GM23248 (cell line): ENCODE results near the gene GALM. TPM values are rescaled to one million over a fixed set of nuclear protein-coding genes. Genes with fewer than 3 reads are reported as not detected.

Experiments used
- DNase-seq: peaks from one replicate; pipeline ENCODE4 v3.0.0-alpha.2; 2015
- H2AFZ ChIP-seq: fragments of 200-600 bp; sonication (generic); 2 replicates; pipeline ENCODE4 v1.6.1; 2016; ENCODE audit warnings: antibody characterized with exemption
- H3F3A ChIP-seq: fragments of 200-600 bp; sonication (generic); 2 replicates; pipeline ENCODE4 v1.6.1; 2016; ENCODE audit warnings: mild to moderate bottlenecking, antibody characterized with exemption, mixed run types; ENCODE audit not compliant: insufficient read depth
- H3K27ac ChIP-seq: fragments of 200-600 bp; sonication (generic); 2 replicates; pipeline ENCODE4 v1.5.1; 2016; ENCODE audit warnings: mild to moderate bottlenecking
- H3K27me3 ChIP-seq: fragments of 200-600 bp; sonication (generic); replicated peaks from 2 replicates; pipeline ENCODE4 v1.6.1; 2016; ENCODE audit warnings: mild to moderate bottlenecking; ENCODE audit not compliant: insufficient read depth
- H3K36me3 ChIP-seq: fragments of 200-600 bp; sonication (generic); 2 replicates; pipeline ENCODE4 v1.6.1; 2016; ENCODE audit warnings: low read depth, mild to moderate bottlenecking
- H3K4me1 ChIP-seq: fragments of 200-600 bp; sonication (generic); 2 replicates; pipeline ENCODE4 v1.6.1; 2016; ENCODE audit warnings: mild to moderate bottlenecking; ENCODE audit not compliant: insufficient read depth
- H3K4me2 ChIP-seq: fragments of 200-600 bp; sonication (generic); one replicate; pipeline ENCODE4 v1.6.1; 2016; ENCODE audit warnings: mild to moderate bottlenecking; ENCODE audit not compliant: unreplicated experiment
- H3K4me3 ChIP-seq: fragments of 200-600 bp; sonication (generic); 2 replicates; pipeline ENCODE4 v1.5.1; 2016; ENCODE audit warnings: mild to moderate bottlenecking
- H3K79me2 ChIP-seq: fragments of 200-600 bp; sonication (generic); 2 replicates; pipeline ENCODE4 v1.6.1; 2016; ENCODE audit warnings: mild to moderate bottlenecking; ENCODE audit not compliant: insufficient read depth
- H3K9ac ChIP-seq: fragments of 200-600 bp; sonication (generic); 2 replicates; pipeline ENCODE4 v1.6.1; 2016; ENCODE audit warnings: mild to moderate bottlenecking
- H3K9me2 ChIP-seq: fragments of 200-600 bp; sonication (generic); 2 replicates; pipeline ENCODE4 v1.6.1; 2016; ENCODE audit warnings: mixed run types, mild to moderate bottlenecking, moderate library complexity; ENCODE audit not compliant: insufficient read depth
- H3K9me3 ChIP-seq: fragments of 200-600 bp; sonication (generic); one replicate; pipeline ENCODE4 v1.6.1; 2017; ENCODE audit warnings: low read depth
- H4K20me1 ChIP-seq: fragments of 200-600 bp; sonication (generic); 2 replicates; pipeline ENCODE4 v1.6.0; 2016; ENCODE audit not compliant: insufficient read depth
- EZH2 ChIP-seq: fragments of 200-600 bp; sonication (generic); IDR thresholded peaks from 2 replicates; pipeline ENCODE4 v1.6.1; 2018; ENCODE audit warnings: antibody characterized with exemption, mild to moderate bottlenecking; ENCODE audit not compliant: insufficient read depth, poor library complexity, severe bottlenecking
- EZH2phosphoT487 ChIP-seq: fragments of 200-600 bp; sonication (generic); IDR thresholded peaks from 2 replicates; pipeline ENCODE4 v1.6.1; 2018; ENCODE audit warnings: antibody characterized with exemption, moderate library complexity, mild to moderate bottlenecking, low read depth; ENCODE audit not compliant: insufficient read depth
- WGBS, 2 experiments: methylation state at CpG; one replicate each; pipeline ENCODE4 v1.1.6; 2015 to 2017; ENCODE audit warnings: low lambda C conversion rate in 2 of 2, low coverage in 1 of 2; ENCODE audit errors: missing lambda C conversion rate in 2 of 2; 5-methylcytosine and 5-hydroxymethylcytosine counted together
- in situ Hi-C: fragments of 300-500 bp; cut with MboI; formaldehyde crosslinking; loops from 2 replicates; pipeline ENCODE4 v1.15.0; 2020
- polyA plus RNA-seq: library from polyadenylated mRNA; unstranded; fragments of >200 nt; fragmentation: Nextera tagmentation; extraction: Ambion mirVana; gene quantifications from 2 replicates; pipeline ENCODE4 v1.2.1, GENCODE V29; 2016
- total RNA-seq: library from RNA; depleted of rRNA; stranded (reverse); fragments of >200 nt; shearing (Covaris generic); gene quantifications from 2 replicates; pipeline ENCODE4 v1.2.3, GENCODE V29; 2014

Gene GALM
- total and polyA plus RNA-seq, 2 experiments from 2014 or later: 7.6 to 10.8 TPM

DNA sequence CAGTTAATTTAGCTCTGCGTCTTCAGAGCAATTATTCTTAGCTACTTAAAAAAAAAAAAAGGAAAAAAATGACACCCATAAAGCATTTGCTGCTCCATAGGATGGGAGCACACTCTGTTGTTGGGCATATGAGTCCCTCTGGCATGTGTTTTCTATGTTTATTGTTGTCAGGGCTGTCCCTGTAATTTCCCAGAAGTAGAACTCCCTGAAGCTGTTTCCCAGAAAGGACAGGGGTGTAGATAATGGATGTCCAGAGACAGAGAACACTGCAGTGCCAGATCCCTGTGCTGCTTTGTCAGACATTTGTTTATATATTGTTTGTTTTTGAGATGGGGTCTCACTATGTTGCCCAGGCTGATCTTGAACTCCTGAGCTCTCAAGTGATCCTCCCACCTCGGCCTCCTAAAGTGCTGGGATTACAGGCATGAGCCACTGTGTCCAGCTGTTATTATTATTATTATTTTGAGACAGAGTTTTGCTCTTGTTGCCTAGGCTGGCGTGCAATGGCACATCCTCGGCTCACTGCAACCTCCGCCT lies 32.6 kb downstream of the GALM start:
- no peaks in the 10 kb centered on the region for H3K79me2 ChIP-seq
- no peaks in the 10 kb centered on the region for H4K20me1 ChIP-seq
- H3K27ac ChIP-seq: no peak overlapping the region
- TF ChIP-seq EZH2: no peak
- no peak for TF ChIP-seq EZH2phosphoT487
- no peak overlapping the region for H2AFZ ChIP-seq
- in situ Hi-C loops: no loop called here
- H3K9me2 ChIP-seq: no peaks in the 10 kb centered on the region
- H3K4me1 ChIP-seq: peaks cover 23% of the 10 kb centered on the region
- peaks cover 5% of the 10 kb centered on the region; the same call in 1 of the 2 replicates for H3F3A ChIP-seq
- no peaks in the 10 kb centered on the region for H3K36me3 ChIP-seq
- no peaks in the 10 kb centered on the region for H3K27me3 ChIP-seq
- 98 to 99% methylated on average over 5 of the region's 5 CpGs for WGBS, 2 experiments
- DNase-seq: no peak
- no peak overlapping the region for H3K9ac ChIP-seq
- no peak overlapping the region for H3K4me3 ChIP-seq
- no peaks in the 10 kb centered on the region for H3K9me3 ChIP-seq
- no peak overlapping the region for H3K4me2 ChIP-seq

DNA sequence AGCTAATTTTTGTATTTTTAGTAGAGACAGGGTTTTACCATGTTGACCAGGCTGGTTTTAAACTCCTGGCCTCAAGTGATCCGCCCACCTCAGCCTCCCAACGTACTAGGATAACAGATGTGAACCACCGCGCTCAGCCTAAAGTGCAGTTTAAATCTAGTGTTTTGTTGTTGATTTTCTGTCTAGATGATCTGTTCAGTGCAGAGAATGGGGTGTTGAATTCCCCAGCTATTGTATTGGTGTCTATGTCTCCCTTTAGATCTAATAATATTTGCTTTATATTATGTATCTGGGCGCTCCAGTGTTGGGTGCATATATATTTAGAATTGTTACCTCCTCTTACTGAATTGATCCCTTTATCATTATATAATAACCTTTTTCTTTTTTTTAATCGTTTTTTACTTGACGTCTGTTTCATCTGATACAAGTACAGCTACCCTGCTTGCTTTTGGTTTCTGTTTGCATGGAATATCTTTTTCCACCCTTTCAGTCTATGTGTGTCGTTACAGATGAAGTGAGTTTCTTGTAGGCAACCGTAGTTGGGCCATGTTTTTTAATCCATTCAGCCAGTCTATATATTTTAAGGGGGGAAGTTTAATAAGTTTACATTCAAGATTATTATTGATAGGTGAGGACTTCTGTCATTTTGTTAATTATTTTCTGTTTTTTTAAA lies 34.3 kb downstream of the GALM start:
- WGBS, 2 experiments: 89 to 92% methylated on average over 9 of the region's 9 CpGs
- Histone ChIP-seq H3K4me3 (no peak overlapping the region), H3K9ac (no peak overlapping the region), H3K9me3 (no peaks in the 10 kb centered on the region), H3K4me1 (peaks cover 24% of the 10 kb centered on the region), H3K79me2 (no peaks in the 10 kb centered on the region), H3K36me3 (no peaks in the 10 kb centered on the region), H2AFZ (no peak overlapping the region), H3K4me2 (no peak overlapping the region), H3K27ac (no peak overlapping the region), H3K9me2 (no peaks in the 10 kb centered on the region), H4K20me1 (no peaks in the 10 kb centered on the region), H3K27me3 (no peaks in the 10 kb centered on the region), H3F3A (peaks cover 7% of the 10 kb centered on the region; the same call in 1 of the 2 replicates)
- in situ Hi-C loops: no loop called here
- TF ChIP-seq EZH2 (no peak), EZH2phosphoT487 (no peak)
- no peak for DNase-seq

DNA sequence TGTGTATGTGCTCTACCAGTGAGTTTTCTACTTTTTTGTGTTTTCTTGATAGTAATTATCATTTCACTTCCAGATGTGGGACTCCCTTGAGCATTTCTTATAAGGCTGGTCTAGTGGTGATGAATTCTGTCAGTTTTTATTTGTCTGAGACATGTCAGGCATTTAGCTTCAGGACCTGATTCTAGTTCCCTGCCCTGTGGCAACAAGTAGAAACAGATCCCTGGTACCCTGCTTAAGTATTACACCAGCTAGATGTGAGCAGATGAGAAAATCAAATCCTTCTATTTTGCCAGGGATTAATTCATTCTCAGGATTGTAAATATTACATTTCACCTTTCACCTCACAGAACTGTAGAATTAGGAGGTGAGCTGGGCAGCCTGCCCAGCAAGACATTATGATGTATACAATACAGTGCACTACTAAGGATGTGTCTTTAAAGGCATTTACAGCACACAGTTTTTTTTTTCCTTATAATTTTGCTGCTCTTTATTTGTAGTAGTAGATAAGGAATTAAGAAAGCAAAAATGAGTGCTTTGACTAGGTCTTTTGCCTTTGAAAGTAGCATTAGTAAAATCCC lies 35.1 kb downstream of the GALM start:
- no peak overlapping the region for H3K27ac ChIP-seq
- in situ Hi-C loops: no loop called here

DNA sequence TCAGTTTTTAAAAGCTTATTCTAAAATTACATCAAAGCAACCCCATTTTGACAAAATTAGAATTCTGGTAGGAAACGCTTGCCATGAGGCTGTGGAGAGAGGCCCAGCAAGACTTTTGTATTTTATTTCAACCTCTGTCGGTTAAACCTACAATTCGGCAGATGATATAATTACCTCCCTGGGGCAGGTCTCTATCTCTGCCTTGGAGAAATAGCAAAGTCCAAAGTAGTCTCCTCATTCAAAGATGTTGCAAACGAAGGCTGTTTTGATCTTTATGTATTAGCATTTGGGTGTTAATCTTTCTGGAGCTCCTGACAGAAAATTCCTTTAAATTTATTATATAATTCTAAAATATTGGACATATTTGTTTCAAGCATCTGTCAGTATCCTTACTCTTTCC lies 35.6 kb downstream of the GALM start:
- Histone ChIP-seq H3K4me1 (peaks cover 24% of the 10 kb centered on the region), H3K4me2 (no peak overlapping the region), H3K4me3 (no peak overlapping the region), H3K36me3 (no peaks in the 10 kb centered on the region), H3K27ac (no peak overlapping the region), H3K27me3 (no peaks in the 10 kb centered on the region), H3K9me2 (no peaks in the 10 kb centered on the region), H3F3A (peaks cover 7% of the 10 kb centered on the region; the same call in 1 of the 2 replicates), H3K9me3 (no peaks in the 10 kb centered on the region), H2AFZ (no peak overlapping the region), H3K9ac (no peak overlapping the region), H3K79me2 (no peaks in the 10 kb centered on the region), H4K20me1 (no peaks in the 10 kb centered on the region)
- DNase-seq: no peak
- in situ Hi-C loops: no loop called here
- 94% methylated on average over 4 of the region's 4 CpGs for WGBS, 2 experiments
- no peak for TF ChIP-seq EZH2phosphoT487
- no peak for TF ChIP-seq EZH2

More for the DNA sequence above, 35.1 kb downstream of the GALM start:
- no peak overlapping the region for H3K9ac ChIP-seq
- no peaks in the 10 kb centered on the region for H3K9me2 ChIP-seq
- no peaks in the 10 kb centered on the region for H3K36me3 ChIP-seq
- no peaks in the 10 kb centered on the region for H3K27me3 ChIP-seq
- H3K4me1 ChIP-seq: peaks cover 24% of the 10 kb centered on the region
- peaks cover 7% of the 10 kb centered on the region; the same call in 1 of the 2 replicates for H3F3A ChIP-seq
- H4K20me1 ChIP-seq: no peaks in the 10 kb centered on the region
- no peak overlapping the region for H2AFZ ChIP-seq
- no peak for DNase-seq
- no peaks in the 10 kb centered on the region for H3K79me2 ChIP-seq
- no peaks in the 10 kb centered on the region for H3K9me3 ChIP-seq
- TF ChIP-seq EZH2phosphoT487: no peak
- no peak for TF ChIP-seq EZH2
- no peak overlapping the region for H3K4me3 ChIP-seq
- no peak overlapping the region for H3K4me2 ChIP-seq
